ENCODE results near the gene SPAG4. TPM values are rescaled to one million over a fixed set of nuclear protein-coding genes. Genes with fewer than 3 reads are reported as not detected.

Gene SPAG4
- total RNA-seq, 4 donors from 2014 or later: 1.3 to 5.7 (median 2.6) TPM

DNA sequence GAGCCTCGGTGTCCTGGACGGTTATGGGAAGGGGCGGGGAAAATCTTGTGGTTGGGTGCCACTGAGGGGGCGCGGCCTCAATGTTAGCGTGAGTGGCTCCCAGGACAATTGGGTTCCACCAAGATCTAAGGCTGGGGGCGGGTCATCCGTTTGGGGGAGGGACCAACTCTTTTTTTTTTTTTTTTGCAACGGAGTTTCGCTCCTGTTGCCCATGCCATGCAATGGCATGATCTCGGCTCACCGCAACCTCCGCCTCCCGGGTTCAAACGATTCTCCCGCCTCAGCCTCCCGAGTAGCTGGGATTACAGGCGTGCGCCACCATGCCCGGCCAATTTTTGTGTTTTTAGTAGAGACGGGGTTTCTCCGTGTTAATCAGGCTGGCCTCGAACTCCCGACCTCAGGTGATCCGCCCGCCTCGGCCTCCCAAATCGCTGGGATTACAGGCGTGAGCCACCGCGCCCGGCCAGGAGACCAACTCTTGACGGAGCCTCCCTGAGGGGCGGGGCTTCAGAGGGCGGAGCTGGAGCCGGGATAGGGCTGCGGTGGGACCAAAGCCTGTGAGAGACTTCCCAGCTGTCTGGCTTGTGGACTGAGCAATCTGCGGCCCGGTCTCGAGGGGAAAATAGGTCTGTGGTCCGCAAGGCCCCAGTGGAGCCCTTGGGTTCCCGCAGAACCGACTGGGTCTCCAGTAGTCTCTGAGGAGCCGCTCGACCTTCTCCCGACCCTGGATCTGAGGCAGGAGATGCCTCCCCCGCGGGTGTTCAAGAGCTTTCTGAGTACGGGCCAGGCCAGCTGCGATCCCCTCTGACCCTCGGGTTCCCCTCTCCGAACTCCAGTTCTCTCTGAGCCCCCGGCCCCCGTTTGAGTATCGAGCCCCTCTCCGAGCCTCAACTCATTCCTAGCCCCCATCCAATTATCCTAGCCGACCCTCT is 1.1 kb downstream of the SPAG4 start:
- H3K27ac ChIP-seq: peak overlapping the region; percentile 28 to 94 (median 84)
- peak; percentile 74 to 75 for DNase-seq (ENCODE audit: low spot score in 2 of 2)
- H3K36me3 ChIP-seq: peaks cover 0 to 10% (median 0%) of the 10 kb centered on the region in 3 donors
- peaks cover 0 to 41% (median 27%) of the 10 kb centered on the region in 4 donors for H3K4me1 ChIP-seq
- 5 to 6% methylated on average over 39 to 54 of the region's 57 CpGs for WGBS, 2 donors
- H3K27me3 ChIP-seq: no peaks in the 10 kb centered on the region
- H3K4me3 ChIP-seq: peak overlapping the region; percentile 55 to 75 (median 64)
- H3K9me3 ChIP-seq: no peaks in the 10 kb centered on the region
- peak in 1 of 2 donors; percentile 57 for TF ChIP-seq POLR2A (IDR thresholded peaks at IDR 0.05)
- no peak for TF ChIP-seq EP300 (IDR thresholded peaks at IDR 0.05)

DNA sequence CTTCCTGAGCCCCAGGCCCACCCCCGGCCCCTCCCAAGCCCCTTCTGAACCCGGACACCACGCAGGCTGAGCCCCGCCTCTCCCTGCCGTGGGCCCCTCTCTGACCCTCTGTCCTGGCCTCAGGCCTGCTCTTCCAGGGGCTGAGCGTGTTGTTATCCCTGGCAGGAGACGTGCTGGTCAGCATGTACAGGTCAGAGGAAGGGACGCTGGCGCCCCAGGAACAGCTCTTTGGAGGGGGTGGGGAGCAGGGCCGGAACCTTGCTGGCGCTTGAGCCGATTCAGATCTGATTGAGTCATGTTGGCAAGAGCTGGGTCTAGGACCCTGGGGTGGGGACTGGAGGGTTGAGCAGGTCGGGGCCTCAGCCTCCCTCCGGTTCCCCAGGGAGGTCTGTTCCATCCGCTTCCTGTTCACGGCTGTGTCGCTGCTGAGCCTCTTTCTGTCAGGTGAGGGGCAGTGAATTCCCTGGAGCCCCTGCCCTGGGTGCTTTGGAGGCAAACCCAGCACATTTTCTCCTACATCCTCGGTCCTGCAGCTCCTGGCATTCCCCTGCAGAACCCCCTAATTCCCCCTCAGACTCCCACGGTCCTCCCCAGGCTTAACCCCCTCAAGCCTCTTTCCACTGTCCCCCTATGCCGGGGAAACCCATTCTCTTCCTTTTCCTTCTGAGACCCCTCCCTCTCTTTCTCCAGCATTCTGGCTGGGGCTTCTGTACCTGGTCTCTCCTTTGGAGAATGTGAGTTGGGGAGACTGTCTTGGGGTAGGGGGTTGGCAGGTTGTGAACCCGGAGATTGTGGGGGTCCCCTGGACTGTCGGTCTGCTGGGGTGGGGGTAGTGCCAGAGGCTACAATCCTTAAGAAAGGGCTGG is 2.0 kb downstream of the SPAG4 start:
- Histone ChIP-seq H3K36me3 (peaks cover 0 to 18% (median 0%) of the 10 kb centered on the region in 3 donors), H3K27me3 (no peaks in the 10 kb centered on the region), H3K4me1 (peaks cover 0 to 41% (median 27%) of the 10 kb centered on the region in 4 donors), H3K9me3 (no peaks in the 10 kb centered on the region), H3K4me3 (peak overlapping the region; percentile 55 to 75 (median 64)), H3K27ac (peak overlapping the region; percentile 28 to 94 (median 77))
- peak in 1 of 2 donors; percentile 27 for DNase-seq (ENCODE audit: low spot score in 2 of 2)
- TF ChIP-seq POLR2A (IDR thresholded peaks at IDR 0.05): peak in 1 of 2 donors; percentile 4
- no peak for TF ChIP-seq EP300 (IDR thresholded peaks at IDR 0.05)
- TF ChIP-seq, protein P1, sequence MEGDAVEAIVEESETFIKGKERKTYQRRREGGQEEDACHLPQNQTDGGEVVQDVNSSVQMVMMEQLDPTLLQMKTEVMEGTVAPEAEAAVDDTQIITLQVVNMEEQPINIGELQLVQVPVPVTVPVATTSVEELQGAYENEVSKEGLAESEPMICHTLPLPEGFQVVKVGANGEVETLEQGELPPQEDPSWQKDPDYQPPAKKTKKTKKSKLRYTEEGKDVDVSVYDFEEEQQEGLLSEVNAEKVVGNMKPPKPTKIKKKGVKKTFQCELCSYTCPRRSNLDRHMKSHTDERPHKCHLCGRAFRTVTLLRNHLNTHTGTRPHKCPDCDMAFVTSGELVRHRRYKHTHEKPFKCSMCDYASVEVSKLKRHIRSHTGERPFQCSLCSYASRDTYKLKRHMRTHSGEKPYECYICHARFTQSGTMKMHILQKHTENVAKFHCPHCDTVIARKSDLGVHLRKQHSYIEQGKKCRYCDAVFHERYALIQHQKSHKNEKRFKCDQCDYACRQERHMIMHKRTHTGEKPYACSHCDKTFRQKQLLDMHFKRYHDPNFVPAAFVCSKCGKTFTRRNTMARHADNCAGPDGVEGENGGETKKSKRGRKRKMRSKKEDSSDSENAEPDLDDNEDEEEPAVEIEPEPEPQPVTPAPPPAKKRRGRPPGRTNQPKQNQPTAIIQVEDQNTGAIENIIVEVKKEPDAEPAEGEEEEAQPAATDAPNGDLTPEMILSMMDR (IDR thresholded peaks at IDR 0.05): peak; percentile 5 to 56 (median 25)
- 9 to 12% methylated on average over 15 to 22 of the region's 22 CpGs for WGBS, 2 donors

DNA sequence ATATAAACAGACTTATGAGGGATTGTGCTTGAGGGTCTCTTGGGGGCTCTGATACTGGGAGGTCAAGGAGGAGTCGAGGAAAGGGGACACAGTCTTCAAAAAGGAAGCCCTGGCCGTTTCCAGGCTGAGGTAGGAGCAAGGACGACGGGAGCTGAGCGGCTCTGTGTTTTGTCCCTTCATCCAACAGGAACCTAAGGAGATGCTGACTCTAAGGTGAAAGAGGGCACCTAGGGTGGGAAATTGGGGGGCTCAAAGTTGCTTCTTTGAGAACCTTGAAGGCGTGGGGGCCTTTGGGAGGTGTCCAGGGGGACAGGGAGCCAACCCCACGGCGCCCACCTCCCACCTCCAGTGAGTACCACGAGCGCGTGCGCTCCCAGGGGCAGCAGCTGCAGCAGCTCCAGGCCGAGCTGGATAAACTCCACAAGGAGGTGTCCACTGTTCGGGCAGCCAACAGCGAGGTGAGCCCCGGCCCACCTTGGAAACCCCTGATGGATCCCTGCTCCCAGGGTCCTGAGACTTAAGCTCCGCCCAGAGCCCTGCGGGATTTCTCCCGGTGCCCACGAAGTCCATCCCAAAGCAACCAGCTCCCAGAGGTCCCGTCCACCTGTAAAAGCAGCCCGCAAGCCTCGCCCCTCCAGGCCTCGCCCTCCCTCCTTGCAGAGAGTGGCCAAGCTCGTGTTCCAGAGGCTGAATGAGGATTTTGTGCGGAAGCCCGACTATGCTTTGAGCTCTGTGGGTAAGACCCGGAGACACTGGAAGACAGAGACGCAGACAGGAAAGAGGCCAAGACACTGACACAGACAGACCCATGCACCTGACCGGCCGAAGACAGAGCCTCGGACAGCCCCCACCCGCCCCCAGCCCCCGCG is 2.9 kb downstream of the SPAG4 start:
- no peaks in the 10 kb centered on the region for H3K9me3 ChIP-seq
- no peak for TF ChIP-seq EP300 (IDR thresholded peaks at IDR 0.05)
- TF ChIP-seq POLR2A (IDR thresholded peaks at IDR 0.05): no peak
- TF ChIP-seq, protein P1 (IDR thresholded peaks at IDR 0.05): no peak
- DNase-seq (ENCODE audit: low spot score in 2 of 2): no peak
- 7 to 17% methylated on average over 14 to 20 of the region's 35 CpGs for WGBS, 2 donors
- peak overlapping the region in 3 of 4 donors; percentile 73 to 94 (median 81) for H3K27ac ChIP-seq
- H3K36me3 ChIP-seq: peaks cover 0 to 27% (median 0%) of the 10 kb centered on the region in 3 donors
- H3K4me1 ChIP-seq: peaks cover 0 to 41% (median 27%) of the 10 kb centered on the region in 4 donors
- peak overlapping the region; percentile 14 to 75 (median 37) for H3K4me3 ChIP-seq
- H3K27me3 ChIP-seq: no peaks in the 10 kb centered on the region

DNA sequence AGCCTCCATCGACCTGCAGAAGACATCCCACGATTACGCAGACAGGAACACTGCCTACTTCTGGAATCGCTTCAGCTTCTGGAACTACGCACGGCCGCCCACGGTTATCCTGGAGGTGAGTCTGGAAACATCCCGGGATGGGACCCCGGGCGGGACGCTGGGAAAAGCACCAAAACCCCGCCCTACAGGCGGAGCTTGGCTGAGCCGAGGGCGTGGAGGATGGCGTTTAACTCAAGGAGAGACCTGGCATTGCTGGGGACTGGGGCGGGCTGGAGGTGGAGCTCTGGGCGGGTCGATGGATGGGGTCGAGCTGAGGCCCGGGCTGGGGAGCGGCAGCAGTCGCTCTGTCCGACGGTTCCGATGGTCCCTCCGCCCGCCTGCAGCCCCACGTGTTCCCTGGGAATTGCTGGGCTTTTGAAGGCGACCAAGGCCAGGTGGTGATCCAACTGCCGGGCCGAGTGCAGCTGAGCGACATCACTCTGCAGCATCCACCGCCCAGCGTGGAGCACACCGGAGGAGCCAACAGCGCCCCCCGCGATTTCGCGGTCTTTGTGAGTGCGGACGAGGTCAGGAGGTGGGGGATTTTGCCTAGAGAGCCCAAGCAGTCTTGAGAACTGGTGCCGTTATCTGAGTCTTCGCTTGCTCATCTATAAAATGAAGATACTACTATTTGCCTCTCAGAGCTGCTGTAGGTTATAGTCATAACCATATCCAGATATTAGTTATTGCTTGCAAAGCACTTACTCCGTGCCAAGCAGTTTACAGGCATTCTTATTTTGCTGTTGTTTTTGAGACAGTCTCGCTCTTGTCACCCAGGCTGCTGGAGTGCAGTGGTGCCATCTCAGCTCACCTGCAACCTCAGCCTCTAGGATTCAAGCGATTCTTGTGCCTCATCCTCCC is 3.8 kb downstream of the SPAG4 start:
- peak; percentile 48 to 52 for DNase-seq (ENCODE audit: low spot score in 2 of 2)

More for the DNA sequence above, 3.8 kb downstream of the SPAG4 start:
- H3K9me3 ChIP-seq: no peaks in the 10 kb centered on the region
- H3K27ac ChIP-seq: peak overlapping the region in 3 of 4 donors; percentile 73 to 94 (median 81)
- TF ChIP-seq, protein P1 (IDR thresholded peaks at IDR 0.05): peak in 2 of 5 experiments; percentile 16 to 19
- no peak for TF ChIP-seq POLR2A (IDR thresholded peaks at IDR 0.05)
- WGBS, 2 donors: 7 to 9% methylated on average over 35 to 44 of the region's 49 CpGs
- no peaks in the 10 kb centered on the region for H3K27me3 ChIP-seq
- peaks cover 0 to 31% (median 0%) of the 10 kb centered on the region in 3 donors for H3K36me3 ChIP-seq
- H3K4me3 ChIP-seq: peak overlapping the region; percentile 14 to 55 (median 37)
- peaks cover 0 to 41% (median 27%) of the 10 kb centered on the region in 4 donors for H3K4me1 ChIP-seq
